Gastroesophageal sphincter (tissue), 4 donors: ENCODE results near the gene SLC6A1. TPM values are rescaled to one million over a fixed set of nuclear protein-coding genes. Genes with fewer than 3 reads are reported as not detected.

ENCODE experiments used
- ATAC-seq: fragments of 150-250 bp; one replicate; pipeline ENCODE4 v1.9.1; 2016; ENCODE audit warnings: mild to moderate bottlenecking, moderate library complexity
- H3K27ac ChIP-seq, 4 donors: fragments of 200-600 bp; sonication (generic) in 3 of 4; 1 replicate in 3 of 4; 2 replicates in 1 of 4; pipeline ENCODE4 v1.5.1; 2016 to 2019
- H3K27me3 ChIP-seq: fragments of 200-600 bp; sonication (generic); one replicate; pipeline ENCODE4 v1.5.1; 2019
- H3K36me3 ChIP-seq, 2 donors: fragments of 200-600 bp; sonication (generic); one replicate each; pipeline ENCODE4 v1.5.1; 2019; ENCODE audit warnings: control low read depth in 1 of 2
- H3K4me1 ChIP-seq, 3 donors: fragments of 200-600 bp; sonication (generic); 1 replicate in 2 of 3; 2 replicates in 1 of 3; pipeline ENCODE4 v1.5.1; 2016 to 2019; ENCODE audit warnings: control low read depth in 2 of 3
- H3K4me3 ChIP-seq, 2 donors: fragments of 200-600 bp; sonication (generic); one replicate each; pipeline ENCODE4 v1.5.1; 2019; ENCODE audit warnings: mild to moderate bottlenecking in 1 of 2, moderate library complexity in 1 of 2
- H3K9me3 ChIP-seq, 3 donors: fragments of 200-600 bp; sonication (generic); one replicate each; pipeline ENCODE4 v1.5.1; 2017 to 2019; ENCODE audit warnings: control low read depth in 2 of 3
- CTCF ChIP-seq, 4 experiments: fragments of 200-600 bp in 2 of 4; fragments of 450-650 bp in 2 of 4; sonication (generic) in 1 of 4; IDR thresholded peaks; one replicate each; pipeline ENCODE4 v1.5.1; 2017 to 2019; ENCODE audit warnings: antibody characterized with exemption in 4 of 4, mild to moderate bottlenecking in 2 of 4, moderate library complexity in 2 of 4
- EP300 ChIP-seq: sonication (generic); formaldehyde crosslinking; IDR thresholded peaks from one replicate; pipeline ENCODE4 v1.6.1; 2017; ENCODE audit warnings: antibody characterized with exemption, mild to moderate bottlenecking
- POLR2A ChIP-seq, 2 donors: fragments of 450-650 bp; IDR thresholded peaks; one replicate each; pipeline ENCODE4 v1.6.1; 2017; ENCODE audit warnings: antibody characterized with exemption in 2 of 2, mild to moderate bottlenecking in 2 of 2, moderate library complexity in 1 of 2
- POLR2AphosphoS5 ChIP-seq: sonication (generic); formaldehyde crosslinking; IDR thresholded peaks from one replicate; pipeline ENCODE4 v1.6.1; 2017; ENCODE audit warnings: antibody characterized with exemption
- WGBS, 2 donors: methylation state at CpG; one replicate each; pipeline ENCODE4 v1.1.5; 2018; ENCODE audit warnings: low coverage in 1 of 2; 5-methylcytosine and 5-hydroxymethylcytosine counted together
- total RNA-seq, 4 donors: library from RNA; depleted of rRNA; stranded (reverse); fragments of >200 nt; gene quantifications; one replicate each; pipeline ENCODE4 v1.1.0, GENCODE V29; 2016

SLC6A1 gene
- total RNA-seq, 4 donors from 2014 or later = 0.62 to 2.5 (median 0.67) TPM; not detected in 1

GRCh38 chr3:10964537-10965167 is 27.9 kb upstream of the SLC6A1 start:
- TF ChIP-seq CTCF (IDR thresholded peaks at IDR 0.05) = no peak
- no peak for TF ChIP-seq POLR2AphosphoS5
- no peak for TF ChIP-seq POLR2A (IDR thresholded peaks at IDR 0.05)
- TF ChIP-seq EP300 = no peak
- peaks cover 65% of the 10 kb centered on the region for H3K27me3 ChIP-seq
- H3K4me1 ChIP-seq = no peaks in the 10 kb centered on the region
- H3K27ac ChIP-seq = no peak overlapping the region
- no peaks in the 10 kb centered on the region for H3K36me3 ChIP-seq
- H3K9me3 ChIP-seq = no peaks in the 10 kb centered on the region
- 40 to 50% methylated on average over 1 to 4 of the region's 6 CpGs for WGBS, 2 donors
- no peak for ATAC-seq
- H3K4me3 ChIP-seq = no peak overlapping the region

- Histone ChIP-seq H3K36me3 (no peaks in the 10 kb centered on the region), H3K4me3 (no peak overlapping the region), H3K27ac (no peak overlapping the region), H3K9me3 (no peaks in the 10 kb centered on the region), H3K27me3 (peaks cover 82% of the 10 kb centered on the region), H3K4me1 (no peaks in the 10 kb centered on the region)
- whole genome bisulfite sequencing, 2 donors = 0% methylated on average over 1 of the region's 4 CpGs; no CpG with 5 or more reads in 1 of the 2 donors
- TF ChIP-seq POLR2AphosphoS5 (no peak), EP300 (no peak), CTCF (IDR thresholded peaks at IDR 0.05) (no peak), POLR2A (IDR thresholded peaks at IDR 0.05) (no peak)
- ATAC-seq = no peak
Measured at GRCh38 chr3:10968401-10968800, 24.1 kb upstream of the SLC6A1 start.

- WGBS, 2 donors = 40 to 46% methylated on average over 1 to 3 of the region's 5 CpGs
- no peaks in the 10 kb centered on the region for H3K9me3 ChIP-seq
- H3K4me1 ChIP-seq = no peaks in the 10 kb centered on the region
- no peaks in the 10 kb centered on the region for H3K36me3 ChIP-seq
- H3K27ac ChIP-seq = no peak overlapping the region
- H3K27me3 ChIP-seq = peaks cover 76% of the 10 kb centered on the region
- ATAC-seq = no peak
- no peak overlapping the region for H3K4me3 ChIP-seq
- no peak for TF ChIP-seq POLR2A (IDR thresholded peaks at IDR 0.05)
- no peak for TF ChIP-seq EP300
- no peak for TF ChIP-seq POLR2AphosphoS5
- no peak for TF ChIP-seq CTCF (IDR thresholded peaks at IDR 0.05)
Measured at GRCh38 chr3:10970306-10970960, 22.1 kb upstream of the SLC6A1 start.

- Histone ChIP-seq H3K4me1 (no peaks in the 10 kb centered on the region), H3K27me3 (peaks cover 63% of the 10 kb centered on the region)
- no peak for ATAC-seq
Measured at GRCh38 chr3:10972072-10972782, 20.3 kb upstream of the SLC6A1 start.

More at GRCh38 chr3:10972072-10972782, 20.3 kb upstream of the SLC6A1 start:
- Histone ChIP-seq H3K27ac (no peak overlapping the region), H3K36me3 (no peaks in the 10 kb centered on the region), H3K4me3 (no peak overlapping the region), H3K9me3 (no peaks in the 10 kb centered on the region)
- 10 to 15% methylated on average over 4 to 5 of the region's 10 CpGs for WGBS, 2 donors
- no peak for TF ChIP-seq EP300
- TF ChIP-seq POLR2A (IDR thresholded peaks at IDR 0.05) = no peak
- no peak for TF ChIP-seq POLR2AphosphoS5
- no peak for TF ChIP-seq CTCF (IDR thresholded peaks at IDR 0.05)
